ENCODE measurements around the gene TAF15. TPM values are rescaled to one million over a fixed set of nuclear protein-coding genes. Genes with fewer than 3 reads are reported as not detected.
A peak's percentile ranks its signal among the peaks of the same experiment; 100 is the strongest.

Gene TAF15
- total and polyA plus RNA-seq, 7 experiments from 2014 or later, result 27.8 to 281 (median 193) TPM

DNA sequence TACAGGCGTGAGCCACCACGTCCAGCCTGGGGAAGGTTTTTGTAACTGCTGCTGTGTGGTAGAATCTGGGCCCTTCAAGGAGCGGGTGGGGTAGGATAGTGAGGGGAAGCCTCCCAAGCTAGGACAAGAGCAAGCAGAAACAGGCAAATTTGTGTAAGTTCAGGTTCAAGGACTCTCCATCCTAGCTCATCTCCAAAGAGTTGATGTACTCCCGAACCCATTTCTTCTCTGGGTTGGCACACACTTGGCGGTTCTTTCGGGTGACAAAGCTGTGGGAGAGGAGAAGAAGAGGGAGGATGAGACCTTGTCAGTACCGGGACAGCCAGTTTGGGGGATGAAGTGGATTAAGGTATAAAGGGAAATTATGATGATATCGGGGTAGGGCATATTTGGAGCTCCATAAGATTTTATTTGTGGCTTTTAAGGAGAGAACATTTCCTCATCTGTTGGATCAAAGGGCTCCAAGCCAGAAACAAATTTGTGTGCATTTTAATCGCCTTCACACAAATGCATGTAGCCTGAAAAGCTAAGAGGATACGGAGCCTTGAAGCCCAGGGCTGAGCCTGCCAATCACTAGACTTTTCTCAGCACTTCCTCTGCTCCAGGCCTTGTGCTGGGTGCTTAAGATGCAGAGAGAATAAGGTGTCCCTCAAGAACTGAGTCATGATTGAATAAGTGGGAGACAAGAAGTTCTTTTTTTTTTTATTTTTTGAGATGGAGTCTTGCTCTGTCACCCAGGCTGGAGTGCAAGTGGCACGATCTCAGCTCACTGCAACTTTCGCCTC, 63.1 kb downstream of the TAF15 start:
- ATAC-seq, result no peak
- ChIA-PET CTCF (no interaction called here), POLR2A (interaction anchor here (0.6 kb wide), 1 partner anchor 616 kb away, joined by 3 read pairs; no protein-coding TSS in a partner anchor)
- no peak for DNase-seq
- Histone ChIP-seq H3K27me3 (ENCODE audit: control insufficient read depth in 2 of 2, insufficient read depth in 2 of 2, low read length in 2 of 2) (no peaks in the 10 kb centered on the region), H3K9me3 (ENCODE audit: control insufficient read depth in 2 of 3, low read length in 3 of 3) (no peaks in the 10 kb centered on the region), H3K4me3 (ENCODE audit: low read length) (no peak overlapping the region), H3K36me3 (ENCODE audit: control insufficient read depth in 2 of 3, insufficient read depth in 3 of 3, low read length in 3 of 3) (peaks cover 0 to 37% (median 0%) of the 10 kb centered on the region in 3 experiments), H3K4me1 (ENCODE audit: control insufficient read depth in 2 of 2, insufficient read depth in 2 of 2, low read length in 2 of 2) (peaks cover 10 to 29% of the 10 kb centered on the region in 2 donors), H3K27ac (ENCODE audit: low read depth, low read length) (no peak overlapping the region)
- Mint-ChIP-seq H3K36me3 (peaks cover 0 to 25% (median 0%) of the 10 kb centered on the region in 5 donors), H3K9me3 (no peaks in the 10 kb centered on the region), H3K27ac (peak overlapping the region in 1 of 9 donors; percentile 67), H3K4me3 (peak overlapping the region in 1 of 10 donors; percentile 9), H3K27me3 (peaks cover 0 to 8% (median 0%) of the 10 kb centered on the region in 5 donors), H3K4me1 (peaks cover 20 to 44% (median 28%) of the 10 kb centered on the region in 7 donors)
- intact Hi-C loops (cut with micrococcal nuclease), result no loop called here

DNA sequence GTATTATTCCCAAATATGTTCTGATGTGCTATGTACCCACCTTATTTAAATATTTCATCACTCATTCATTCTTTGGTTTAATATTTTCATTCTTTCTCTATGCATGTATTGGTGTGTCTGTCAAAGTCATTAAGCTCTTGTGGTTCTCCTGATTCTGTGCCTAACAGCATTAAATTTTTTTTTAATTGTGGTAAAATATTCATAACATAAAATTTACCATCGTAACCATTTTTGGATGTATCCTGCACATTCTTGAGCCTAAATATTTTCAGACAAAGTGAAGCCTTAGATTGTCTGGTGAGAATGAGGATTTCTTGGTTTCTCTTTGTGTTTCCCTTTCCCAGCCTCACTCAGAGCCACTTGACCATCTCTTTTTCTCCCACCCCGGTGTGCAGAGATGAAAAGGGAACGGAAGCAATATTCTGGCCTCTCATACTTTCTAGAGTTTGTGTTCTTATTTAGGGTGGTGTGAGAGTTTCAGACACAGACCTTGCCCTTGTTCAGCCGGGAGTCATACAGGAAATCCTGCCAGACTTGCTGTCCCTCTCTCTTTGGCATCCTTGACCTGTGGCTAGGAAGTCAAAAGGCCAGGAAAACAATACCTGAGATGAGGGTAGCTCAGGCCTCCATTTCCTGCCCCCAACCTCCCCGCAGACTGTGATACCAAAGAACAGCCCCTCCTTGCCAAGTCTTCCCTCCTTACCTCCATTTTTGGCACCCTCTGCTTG, 66.0 kb downstream of the TAF15 start:
- Mint-ChIP-seq H3K27me3 (peaks cover 0 to 8% (median 0%) of the 10 kb centered on the region in 5 donors), H3K9me3 (no peaks in the 10 kb centered on the region), H3K4me1 (peaks cover 20 to 61% (median 28%) of the 10 kb centered on the region in 7 donors), H3K4me3 (peak overlapping the region in 4 of 10 donors; percentile 15 to 63 (median 39)), H3K27ac (peak overlapping the region in 6 of 9 donors; percentile 16 to 75 (median 48)), H3K36me3 (peaks cover 0 to 29% (median 0%) of the 10 kb centered on the region in 5 donors)
- DNase-seq (no peak), ATAC-seq (no peak)
- Histone ChIP-seq H3K4me3 (ENCODE audit: low read length) (peak overlapping the region; percentile 34), H3K36me3 (ENCODE audit: control insufficient read depth in 2 of 3, insufficient read depth in 3 of 3, low read length in 3 of 3) (peaks cover 0 to 37% (median 0%) of the 10 kb centered on the region in 3 experiments), H3K9me3 (ENCODE audit: control insufficient read depth in 2 of 3, low read length in 3 of 3) (no peaks in the 10 kb centered on the region), H3K27ac (ENCODE audit: low read depth, low read length) (no peak overlapping the region), H3K4me1 (ENCODE audit: control insufficient read depth in 2 of 2, insufficient read depth in 2 of 2, low read length in 2 of 2) (peaks cover 10 to 33% of the 10 kb centered on the region in 2 donors), H3K27me3 (ENCODE audit: control insufficient read depth in 2 of 2, insufficient read depth in 2 of 2, low read length in 2 of 2) (no peaks in the 10 kb centered on the region)
- POLR2A ChIA-PET, result no interaction called here
- CTCF ChIA-PET, result no interaction called here
- intact Hi-C loops (cut with micrococcal nuclease), result no loop called here

DNA sequence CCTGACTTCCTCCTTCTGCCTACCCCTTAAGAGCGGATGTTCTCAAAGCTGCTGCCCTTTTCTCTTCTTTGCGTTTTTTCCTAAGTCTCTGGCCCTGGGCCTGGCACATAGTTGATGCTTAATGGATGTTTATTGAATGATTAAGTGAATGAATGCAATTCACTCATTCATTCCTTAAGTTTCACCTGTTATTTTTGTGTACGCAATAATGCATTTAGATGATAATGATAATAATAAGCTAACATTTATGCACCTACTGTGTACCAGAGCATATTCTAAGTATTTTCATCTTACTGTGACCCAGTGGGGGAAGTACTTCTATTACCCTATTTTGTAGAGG, 66.5 kb downstream of the TAF15 start:
- ChIA-PET CTCF (no interaction called here), POLR2A (no interaction called here)
- H3K27ac ChIP-seq (ENCODE audit: low read depth, low read length), result no peak overlapping the region
- H3K9me3 ChIP-seq (ENCODE audit: control insufficient read depth in 2 of 3, low read length in 3 of 3), result no peaks in the 10 kb centered on the region
- H3K4me1 ChIP-seq (ENCODE audit: control insufficient read depth in 2 of 2, insufficient read depth in 2 of 2, low read length in 2 of 2), result peaks cover 10 to 36% of the 10 kb centered on the region in 2 donors
- peak overlapping the region; percentile 31 for H3K4me3 ChIP-seq (ENCODE audit: low read length)
- H3K27ac Mint-ChIP-seq, result peak overlapping the region in 4 of 9 donors; percentile 17 to 75 (median 54)
- H3K36me3 ChIP-seq (ENCODE audit: control insufficient read depth in 2 of 3, insufficient read depth in 3 of 3, low read length in 3 of 3), result peaks cover 0 to 37% (median 0%) of the 10 kb centered on the region in 3 experiments
- peaks cover 0 to 28% (median 0%) of the 10 kb centered on the region in 5 donors for H3K36me3 Mint-ChIP-seq
- H3K4me3 Mint-ChIP-seq, result peak overlapping the region in 4 of 10 donors; percentile 15 to 63 (median 39)
- no peak for DNase-seq
- H3K27me3 ChIP-seq (ENCODE audit: control insufficient read depth in 2 of 2, insufficient read depth in 2 of 2, low read length in 2 of 2), result no peaks in the 10 kb centered on the region
- no peak for ATAC-seq
- intact Hi-C loops (cut with micrococcal nuclease), result no loop called here
- H3K9me3 Mint-ChIP-seq, result no peaks in the 10 kb centered on the region
- H3K4me1 Mint-ChIP-seq, result peaks cover 18 to 66% (median 28%) of the 10 kb centered on the region in 7 donors
- H3K27me3 Mint-ChIP-seq, result peaks cover 0 to 8% (median 0%) of the 10 kb centered on the region in 5 donors

DNA sequence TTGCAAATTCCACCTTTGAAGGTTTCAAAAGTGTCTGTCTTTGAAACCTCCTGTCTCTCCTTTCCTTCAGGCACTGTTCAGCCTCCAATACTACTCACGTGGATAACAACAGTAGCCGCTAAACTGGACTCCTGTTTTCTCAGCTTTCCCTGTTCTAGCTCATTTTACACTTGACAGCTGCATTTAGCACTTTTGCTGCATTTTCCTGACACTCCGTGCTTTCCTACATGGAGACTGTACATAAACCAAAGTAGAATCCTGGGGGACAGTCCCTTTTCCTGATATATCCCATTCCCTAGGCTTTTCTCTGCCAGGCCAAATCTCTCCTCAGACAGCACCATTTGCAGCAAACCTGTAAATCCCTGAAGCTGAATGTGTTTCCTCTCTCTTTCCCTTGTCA, 67.2 kb downstream of the TAF15 start:
- Histone ChIP-seq H3K27me3 (ENCODE audit: control insufficient read depth in 2 of 2, insufficient read depth in 2 of 2, low read length in 2 of 2) (no peaks in the 10 kb centered on the region), H3K4me3 (ENCODE audit: low read length) (peak overlapping the region; percentile 31), H3K27ac (ENCODE audit: low read depth, low read length) (no peak overlapping the region), H3K4me1 (ENCODE audit: control insufficient read depth in 2 of 2, insufficient read depth in 2 of 2, low read length in 2 of 2) (peaks cover 6 to 41% of the 10 kb centered on the region in 2 donors), H3K36me3 (ENCODE audit: control insufficient read depth in 2 of 3, insufficient read depth in 3 of 3, low read length in 3 of 3) (peaks cover 0 to 34% (median 0%) of the 10 kb centered on the region in 3 experiments), H3K9me3 (ENCODE audit: control insufficient read depth in 2 of 3, low read length in 3 of 3) (no peaks in the 10 kb centered on the region)
- H3K4me1 Mint-ChIP-seq, result peaks cover 12 to 62% (median 20%) of the 10 kb centered on the region in 7 donors
- H3K27ac Mint-ChIP-seq, result peak overlapping the region in 6 of 9 donors; percentile 17 to 75 (median 42)
- ChIA-PET POLR2A (no interaction called here), CTCF (no interaction called here)
- intact Hi-C loops (cut with micrococcal nuclease), result no loop called here
- H3K36me3 Mint-ChIP-seq, result peaks cover 0 to 26% (median 0%) of the 10 kb centered on the region in 5 donors
- H3K4me3 Mint-ChIP-seq, result peak overlapping the region in 3 of 10 donors; percentile 32 to 68 (median 49)
- H3K27me3 Mint-ChIP-seq, result peaks cover 0 to 8% (median 0%) of the 10 kb centered on the region in 5 donors
- DNase-seq, result no peak
- H3K9me3 Mint-ChIP-seq, result no peaks in the 10 kb centered on the region
- no peak for ATAC-seq

DNA sequence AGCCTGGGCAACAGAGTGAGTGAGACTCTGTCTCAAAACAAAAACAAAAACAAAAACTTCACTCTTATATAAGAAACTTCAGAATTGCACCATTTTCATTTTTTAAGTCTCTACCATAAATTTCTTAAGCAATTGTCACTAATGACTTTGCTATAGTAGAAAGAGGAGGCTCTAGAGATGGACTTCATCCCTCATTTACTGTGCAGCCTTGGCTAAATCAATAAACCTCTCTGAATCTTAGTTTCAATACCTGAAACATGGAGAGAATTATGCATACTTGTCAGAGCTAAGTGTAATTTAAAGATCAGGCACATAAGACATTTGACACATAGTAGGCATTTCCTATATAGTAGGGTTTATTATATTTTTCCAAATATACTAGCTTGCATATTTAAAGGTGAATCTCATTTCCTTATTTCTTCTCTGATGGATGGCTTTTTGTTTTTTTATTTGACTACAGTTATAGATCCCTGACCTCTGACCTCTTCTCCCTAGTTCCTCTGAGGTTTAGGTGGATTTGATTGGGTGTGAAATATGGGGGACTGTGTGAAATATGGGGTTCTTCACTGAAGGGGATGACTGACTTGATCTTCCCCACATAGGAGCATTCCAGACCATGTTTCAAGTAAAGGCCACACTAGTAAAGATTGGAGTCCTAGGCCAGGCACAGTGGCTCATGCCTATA, 68.2 kb downstream of the TAF15 start:
- peak overlapping the region; percentile 31 for H3K4me3 ChIP-seq (ENCODE audit: low read length)

DNA sequence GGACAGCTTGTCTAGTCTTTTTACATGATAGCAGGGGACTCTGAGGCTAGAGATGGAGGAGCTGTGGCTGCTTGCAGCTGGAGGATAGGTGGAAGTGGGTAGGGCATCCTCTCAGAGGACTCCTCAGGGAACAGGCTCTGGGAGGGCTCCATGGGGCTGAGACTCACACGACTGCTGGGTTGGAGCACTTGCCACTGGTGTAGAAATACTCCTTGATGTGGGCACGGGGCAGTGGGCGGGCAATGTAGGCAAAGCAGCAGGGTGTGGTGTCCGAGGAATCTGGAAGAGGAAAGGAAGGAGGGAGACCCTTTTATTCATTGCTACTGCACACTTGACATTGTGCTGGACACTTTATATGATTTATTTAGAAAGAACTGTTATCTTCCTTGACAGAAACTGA, 69.1 kb downstream of the TAF15 start:
- Mint-ChIP-seq H3K9me3 (no peaks in the 10 kb centered on the region), H3K36me3 (peaks cover 0 to 21% (median 0%) of the 10 kb centered on the region in 5 donors), H3K4me3 (peak overlapping the region in 3 of 10 donors; percentile 11 to 64 (median 44)), H3K4me1 (peaks cover 6 to 55% (median 15%) of the 10 kb centered on the region in 7 donors), H3K27me3 (peaks cover 0 to 8% (median 0%) of the 10 kb centered on the region in 5 donors), H3K27ac (peak overlapping the region in 1 of 9 donors; percentile 64)
- Histone ChIP-seq H3K36me3 (ENCODE audit: control insufficient read depth in 2 of 3, insufficient read depth in 3 of 3, low read length in 3 of 3) (peaks cover 0 to 25% (median 0%) of the 10 kb centered on the region in 3 experiments), H3K27me3 (ENCODE audit: control insufficient read depth in 2 of 2, insufficient read depth in 2 of 2, low read length in 2 of 2) (no peaks in the 10 kb centered on the region), H3K4me3 (ENCODE audit: low read length) (peak overlapping the region; percentile 31), H3K4me1 (ENCODE audit: control insufficient read depth in 2 of 2, insufficient read depth in 2 of 2, low read length in 2 of 2) (peaks cover 6 to 41% of the 10 kb centered on the region in 2 donors), H3K27ac (ENCODE audit: low read depth, low read length) (no peak overlapping the region), H3K9me3 (ENCODE audit: control insufficient read depth in 2 of 3, low read length in 3 of 3) (no peaks in the 10 kb centered on the region)
- ATAC-seq, result no peak
- no peak for DNase-seq
- CTCF ChIA-PET, result no interaction called here
- intact Hi-C loops (cut with micrococcal nuclease), result no loop called here
- POLR2A ChIA-PET, result no interaction called here

More for the DNA sequence above, 68.2 kb downstream of the TAF15 start:
- Mint-ChIP-seq H3K27ac (peak overlapping the region in 1 of 9 donors; percentile 43), H3K36me3 (peaks cover 0 to 21% (median 0%) of the 10 kb centered on the region in 5 donors), H3K27me3 (peaks cover 0 to 8% (median 0%) of the 10 kb centered on the region in 5 donors), H3K4me3 (peak overlapping the region in 2 of 10 donors; percentile 61 to 64), H3K9me3 (no peaks in the 10 kb centered on the region), H3K4me1 (peaks cover 6 to 56% (median 15%) of the 10 kb centered on the region in 7 donors)
- Histone ChIP-seq H3K36me3 (ENCODE audit: control insufficient read depth in 2 of 3, insufficient read depth in 3 of 3, low read length in 3 of 3) (peaks cover 0 to 28% (median 0%) of the 10 kb centered on the region in 3 experiments), H3K27ac (ENCODE audit: low read depth, low read length) (no peak overlapping the region), H3K4me1 (ENCODE audit: control insufficient read depth in 2 of 2, insufficient read depth in 2 of 2, low read length in 2 of 2) (peaks cover 6 to 41% of the 10 kb centered on the region in 2 donors), H3K9me3 (ENCODE audit: control insufficient read depth in 2 of 3, low read length in 3 of 3) (no peaks in the 10 kb centered on the region), H3K27me3 (ENCODE audit: control insufficient read depth in 2 of 2, insufficient read depth in 2 of 2, low read length in 2 of 2) (no peaks in the 10 kb centered on the region)
- no peak for ATAC-seq
- CTCF ChIA-PET, result no interaction called here
- intact Hi-C loops (cut with micrococcal nuclease), result no loop called here
- no peak for DNase-seq
- POLR2A ChIA-PET, result no interaction called here
